SK-N-SH treated with all-trans-retinoic acid at 6 μM for 48 hours (cell line): ENCODE measurements around the gene GPC6.

Source experiments
- ATAC-seq: fragments of 200-7000 bp; cut with Tn5 transposase; 3 replicates; pipeline ENCODE4 v1.9.1; 2020; ENCODE audit warnings: mild to moderate bottlenecking, moderate library complexity
- BACH2 ChIP-seq: fragments of 250-450 bp; sonication (Bioruptor Pico); IDR thresholded peaks from 2 replicates; pipeline ENCODE4 v1.9.0; 2021; ENCODE audit warnings: mild to moderate bottlenecking, borderline replicate concordance
- CREB5 ChIP-seq: fragments of 250-450 bp; sonication (Bioruptor Pico); IDR thresholded peaks from 2 replicates; pipeline ENCODE4 v1.5.1; 2020; ENCODE audit warnings: low read depth, mild to moderate bottlenecking, moderate library complexity
- CSRNP3 ChIP-seq: fragments of 250-450 bp; sonication (Bioruptor Pico); IDR thresholded peaks from 2 replicates; pipeline ENCODE4 v1.5.1; 2021; ENCODE audit warnings: mild to moderate bottlenecking, moderate library complexity
- ESRRG ChIP-seq: fragments of 250-450 bp; sonication (Bioruptor Pico); IDR thresholded peaks from 2 replicates; pipeline ENCODE4 v1.6.1; 2021; ENCODE audit warnings: mild to moderate bottlenecking
- GLIS3 ChIP-seq: fragments of 250-450 bp; sonication (Bioruptor Pico); IDR thresholded peaks from 2 replicates; pipeline ENCODE4 v1.5.0; 2020; ENCODE audit warnings: mild to moderate bottlenecking, moderate library complexity
- ISL1 ChIP-seq: fragments of 250-450 bp; sonication (Bioruptor Pico); IDR thresholded peaks from 2 replicates; pipeline ENCODE4 v2.1.2; 2022; ENCODE audit warnings: mild to moderate bottlenecking, moderate library complexity
- OSR1 ChIP-seq: fragments of 250-450 bp; sonication (Bioruptor Pico); IDR thresholded peaks from 2 replicates; pipeline ENCODE4 v1.8.0; 2022; ENCODE audit warnings: moderate library complexity, mild to moderate bottlenecking, inconsistent platforms
- PATZ1 ChIP-seq: fragments of 250-450 bp; sonication (Bioruptor Pico); IDR thresholded peaks from 2 replicates; pipeline ENCODE4 v1.8.0; 2020; ENCODE audit warnings: mild to moderate bottlenecking, moderate library complexity, borderline replicate concordance
- POU6F1 ChIP-seq: fragments of 250-450 bp; sonication (Bioruptor Pico); IDR thresholded peaks from 2 replicates; pipeline ENCODE4 v1.8.0; 2021; ENCODE audit warnings: low read depth, mild to moderate bottlenecking, moderate library complexity, borderline replicate concordance
- PPARA ChIP-seq: fragments of 250-450 bp; sonication (Bioruptor Pico); IDR thresholded peaks from 2 replicates; pipeline ENCODE4 v1.5.0; 2020; ENCODE audit warnings: mild to moderate bottlenecking, borderline replicate concordance
- RARB ChIP-seq: fragments of 250-450 bp; sonication (Bioruptor Pico); IDR thresholded peaks from 2 replicates; pipeline ENCODE4 v1.8.0; 2021; ENCODE audit warnings: mild to moderate bottlenecking, moderate library complexity
- SNAI2 ChIP-seq: fragments of 250-450 bp; sonication (Bioruptor Pico); IDR thresholded peaks from 2 replicates; pipeline ENCODE4 v1.5.0; 2020; ENCODE audit warnings: mild to moderate bottlenecking, moderate library complexity
- TCF4 ChIP-seq: fragments of 250-450 bp; sonication (Bioruptor Pico); IDR thresholded peaks from 2 replicates; pipeline ENCODE4 v1.8.0; 2021; ENCODE audit warnings: mild to moderate bottlenecking, moderate library complexity, borderline replicate concordance
- TSHZ2 ChIP-seq: fragments of 250-450 bp; sonication (Bioruptor Pico); IDR thresholded peaks from 2 replicates; pipeline ENCODE4 v1.5.0; 2020; ENCODE audit warnings: mild to moderate bottlenecking, moderate library complexity
- ZC3H10 ChIP-seq: fragments of 250-450 bp; sonication (Bioruptor Pico); IDR thresholded peaks from 2 replicates; pipeline ENCODE4 v1.5.1; 2021; ENCODE audit warnings: mild to moderate bottlenecking, moderate library complexity
- ZFP3 ChIP-seq: fragments of 250-450 bp; sonication (Bioruptor Pico); IDR thresholded peaks from 2 replicates; pipeline ENCODE4 v1.5.0; 2020; ENCODE audit warnings: mild to moderate bottlenecking, moderate library complexity
- ZFP30 ChIP-seq: fragments of 450-650 bp; formaldehyde crosslinking; IDR thresholded peaks from 2 replicates; pipeline ENCODE4 v1.5.0; 2022; ENCODE audit warnings: mild to moderate bottlenecking, moderate library complexity
- ZNF70 ChIP-seq: fragments of 450-650 bp; formaldehyde crosslinking; IDR thresholded peaks from 2 replicates; pipeline ENCODE4 v1.5.0; 2020; ENCODE audit warnings: mild to moderate bottlenecking, moderate library complexity
- ZNF8 ChIP-seq: fragments of 450-650 bp; formaldehyde crosslinking; IDR thresholded peaks from 2 replicates; pipeline ENCODE4 v1.5.0; 2020; ENCODE audit warnings: mild to moderate bottlenecking, moderate library complexity

The GPC6 gene

GRCh38 chr13:93254775-93255174, 28.2 kb downstream of the GPC6 start:
- ATAC-seq = no peak
- no peak for TF ChIP-seq PPARA (CRISPR knock-in tag)
- TF ChIP-seq ZFP3 = no peak
- TF ChIP-seq PATZ1 (CRISPR knock-in tag) = no peak
- no peak for TF ChIP-seq ZNF8 (CRISPR knock-in tag)
- TF ChIP-seq GLIS3 (CRISPR knock-in tag) = no peak

GRCh38 chr13:93256998-93257397, 30.4 kb downstream of the GPC6 start:
- TF ChIP-seq PPARA (CRISPR knock-in tag) (no peak), ZFP30 (CRISPR knock-in tag) (no peak), TSHZ2 (CRISPR knock-in tag) (no peak), CREB5 (no peak), ZNF8 (CRISPR knock-in tag) (no peak), ISL1 (CRISPR knock-in tag) (no peak), TCF4 (CRISPR knock-in tag) (no peak), PATZ1 (CRISPR knock-in tag) (no peak), ZFP3 (no peak), RARB (no peak), ZNF70 (CRISPR knock-in tag) (no peak), ZC3H10 (CRISPR knock-in tag) (no peak), POU6F1 (no peak), SNAI2 (no peak), OSR1 (CRISPR knock-in tag) (no peak)
- no peak for ATAC-seq

- TF ChIP-seq ZFP3 = peak; percentile 91
- TF ChIP-seq ZNF8 (CRISPR knock-in tag) = no peak
- no peak for TF ChIP-seq POU6F1
- no peak for TF ChIP-seq GLIS3 (CRISPR knock-in tag)
- TF ChIP-seq PPARA (CRISPR knock-in tag) = no peak
- no peak for TF ChIP-seq CSRNP3 (CRISPR knock-in tag)
- no peak for TF ChIP-seq BACH2 (CRISPR knock-in tag)
- TF ChIP-seq ESRRG (CRISPR knock-in tag) = no peak
- ATAC-seq = no peak
These were observed 33.0 kb downstream of the GPC6 start for GRCh38 chr13:93259527-93260080.
